NT2/D1 (cell line): ENCODE data around the gene NSD2.

Experiments
- SUZ12 ChIP-seq: IDR thresholded peaks from 2 replicates; pipeline ENCODE4 v1.6.1; 2011; ENCODE audit not compliant: insufficient read length, insufficient read depth; ENCODE audit errors: extremely low read depth
- YY1 ChIP-seq: IDR thresholded peaks from 2 replicates; pipeline ENCODE4 v1.6.1; 2011; ENCODE audit not compliant: insufficient read length, insufficient read depth
- ZNF274 ChIP-seq: IDR thresholded peaks from 2 replicates; pipeline ENCODE4 v1.6.1; 2011; ENCODE audit warnings: mild to moderate bottlenecking, low read depth, low read length

- no peak for TF ChIP-seq SUZ12
- TF ChIP-seq YY1 = no peak
- TF ChIP-seq ZNF274 = no peak
Observed at GRCh38 chr4:1850276-1850675, 20.9 kb upstream of the NSD2 start.
